Measurements from ENCODE around the gene GSTM5. TPM values are rescaled to one million over a fixed set of nuclear protein-coding genes. Genes with fewer than 3 reads are reported as not detected.
"Not testable (repeated sequence)": the region's sequence is repeated elsewhere in the genome, so short reads cannot be mapped to it uniquely, and the experiment has no call there.

Gene GSTM5
- 0.17 and 0.52 TPM in 2 replicates for total RNA-seq (ENCODE audit: low replicate concordance)
- long read RNA-seq = 0 reads

DNA sequence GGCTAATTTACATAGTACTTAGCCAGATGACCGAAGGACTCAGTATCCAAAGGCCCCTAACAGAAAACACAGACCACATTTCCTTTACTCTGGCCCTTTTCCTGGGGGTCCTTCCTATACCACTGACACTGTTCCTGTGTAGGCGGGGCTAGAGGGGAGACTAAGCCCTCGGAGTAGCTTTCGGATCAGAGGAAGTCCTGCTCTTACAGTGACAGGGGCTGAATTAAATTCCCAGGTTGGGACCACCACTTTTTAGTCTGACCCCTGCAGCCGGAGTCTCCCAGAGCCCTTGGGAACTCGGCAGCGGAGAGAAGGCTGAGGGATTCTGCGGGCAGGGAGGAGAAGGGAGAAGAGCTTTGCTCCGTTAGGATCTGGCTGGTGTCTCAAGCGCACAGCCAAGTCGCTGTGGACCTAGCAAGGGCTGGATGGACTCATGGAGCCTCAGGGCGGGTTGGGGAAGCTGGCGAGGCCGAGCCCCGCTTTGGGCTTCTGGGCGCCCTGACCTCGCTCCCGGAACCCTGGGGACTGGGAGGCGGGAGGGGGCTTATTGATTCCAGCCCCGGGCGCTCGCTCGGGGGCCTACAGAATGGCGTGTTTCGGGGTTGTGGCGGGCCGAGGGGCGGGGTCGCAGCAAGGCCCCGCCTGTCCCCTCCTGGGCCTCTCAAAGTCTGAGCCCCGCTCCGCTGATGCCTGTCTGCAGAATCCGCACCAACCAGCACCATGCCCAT is at the start of gene GSTM5:
Gene GSTM5 (plus strand): TSS at position 659 of the 728 bp plus-strand sequence. CDS start 62 bp downstream, at position 721.
- not testable (repeated sequence) for H3K4me1 Mint-ChIP-seq (ENCODE audit: unreplicated experiment); H3K36me3 Mint-ChIP-seq; H3K27ac Mint-ChIP-seq; DNase-seq (ENCODE audit: extremely low spot score, unreplicated experiment); H3K4me3 Mint-ChIP-seq; H3K27me3 Mint-ChIP-seq
- peaks cover 19% of the 10 kb centered on the region for H3K9me3 Mint-ChIP-seq

- no peak for TF ChIP-seq CTCF (conservative IDR thresholded peaks at IDR 0.05)
- H3K4me3 Mint-ChIP-seq = no peak overlapping the region
- no peak overlapping the region for H3K27ac Mint-ChIP-seq
- H3K36me3 Mint-ChIP-seq = peaks cover 7% of the 10 kb centered on the region
- no peaks in the 10 kb centered on the region for H3K27me3 Mint-ChIP-seq
- no peaks in the 10 kb centered on the region for H3K9me3 Mint-ChIP-seq
- no peak for DNase-seq (ENCODE audit: extremely low spot score, unreplicated experiment)
- H3K4me1 Mint-ChIP-seq (ENCODE audit: unreplicated experiment) = peaks cover 15% of the 10 kb centered on the region
Observed at GRCh38 chr1:109664671-109665070, 47.4 kb upstream of the GSTM5 start.

- no peak for TF ChIP-seq CTCF (conservative IDR thresholded peaks at IDR 0.05)
- Mint-ChIP-seq H3K4me3 (peak within 1 kb of the TSS; percentile 87), H3K27ac (peak within 1 kb of the TSS; percentile 38), H3K27me3 (no peaks in the 10 kb centered on the region), H3K36me3 (peaks cover 15% of the 10 kb centered on the region), H3K9me3 (no peaks in the 10 kb centered on the region), H3K4me1 (ENCODE audit: unreplicated experiment) (peaks cover 12% of the 10 kb centered on the region)
- peak; percentile 91 for DNase-seq (ENCODE audit: extremely low spot score, unreplicated experiment)
Observed at GRCh38 chr1:109667452-109668122, 44.5 kb upstream of the GSTM5 start, which contains the start of gene GSTM2. Gene GSTM2 (plus strand): TSS chr1:109668057. CDS start chr1:109668116, 59 bp downstream.

DNA sequence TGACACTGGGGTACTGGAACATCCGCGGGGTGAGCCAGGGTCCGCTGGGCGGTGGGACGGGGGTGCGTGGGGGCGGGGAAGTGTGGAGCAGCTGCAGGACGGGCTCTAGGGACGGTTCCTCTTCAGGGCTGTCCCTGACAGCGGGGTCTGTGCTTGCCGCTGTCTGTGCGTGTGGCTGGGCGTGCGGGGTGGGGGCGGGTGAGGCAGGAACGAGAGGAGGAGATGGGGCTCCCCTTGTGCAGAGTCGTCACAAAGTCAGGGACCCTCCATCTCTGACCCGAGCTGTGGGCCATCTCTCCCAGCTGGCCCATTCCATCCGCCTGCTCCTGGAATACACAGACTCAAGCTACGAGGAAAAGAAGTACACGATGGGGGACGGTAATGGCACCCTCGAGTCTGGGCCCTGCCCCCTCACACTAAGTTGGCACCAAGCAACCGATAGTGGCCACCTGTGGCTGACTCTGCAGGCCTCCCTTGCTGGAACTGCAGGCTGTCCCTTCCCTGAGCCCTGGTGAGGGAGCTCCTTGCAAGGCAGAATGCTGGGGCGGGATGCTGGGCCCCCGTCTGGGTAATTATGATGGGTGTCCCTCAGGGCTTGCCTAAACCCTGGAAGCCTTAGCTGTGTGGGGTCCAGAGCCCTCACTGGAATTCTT is 43.8 kb upstream of the GSTM5 start:
- Mint-ChIP-seq H3K4me1 (ENCODE audit: unreplicated experiment) (peaks cover 12% of the 10 kb centered on the region), H3K9me3 (no peaks in the 10 kb centered on the region), H3K27ac (peak overlapping the region; percentile 38), H3K4me3 (peak overlapping the region; percentile 87), H3K36me3 (peaks cover 15% of the 10 kb centered on the region), H3K27me3 (no peaks in the 10 kb centered on the region)
- no peak for TF ChIP-seq CTCF (conservative IDR thresholded peaks at IDR 0.05)
- DNase-seq (ENCODE audit: extremely low spot score, unreplicated experiment) = no peak

GRCh38 chr1:109669246-109669948 is 42.7 kb upstream of the GSTM5 start:
- peaks cover 12% of the 10 kb centered on the region for H3K4me1 Mint-ChIP-seq (ENCODE audit: unreplicated experiment)
- no peaks in the 10 kb centered on the region for H3K27me3 Mint-ChIP-seq
- H3K4me3 Mint-ChIP-seq = peak overlapping the region; percentile 78
- TF ChIP-seq CTCF (conservative IDR thresholded peaks at IDR 0.05) = no peak
- H3K36me3 Mint-ChIP-seq = peaks cover 15% of the 10 kb centered on the region
- no peak overlapping the region for H3K27ac Mint-ChIP-seq
- DNase-seq (ENCODE audit: extremely low spot score, unreplicated experiment) = no peak
- H3K9me3 Mint-ChIP-seq = no peaks in the 10 kb centered on the region

DNA sequence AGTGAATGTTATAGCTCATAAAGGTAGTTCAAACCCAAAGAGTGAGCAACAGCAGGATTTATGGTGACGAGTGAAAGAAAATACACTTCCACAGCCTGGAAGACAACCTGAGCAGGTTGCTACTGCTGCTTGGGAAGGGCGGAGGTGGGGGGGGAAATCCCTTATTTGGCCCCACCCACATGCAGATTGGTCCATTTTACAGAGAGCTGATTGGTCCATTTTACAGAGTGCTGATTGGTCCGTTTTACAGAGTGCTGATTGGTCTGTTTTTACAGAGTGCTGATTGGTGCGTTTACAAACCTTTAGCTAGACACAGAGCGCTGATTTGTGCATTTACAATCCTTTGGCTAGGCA is 42.1 kb upstream of the GSTM5 start:
- H3K4me3 Mint-ChIP-seq = peak overlapping the region; percentile 78
- H3K9me3 Mint-ChIP-seq; DNase-seq (ENCODE audit: extremely low spot score, unreplicated experiment); H3K27ac Mint-ChIP-seq; H3K27me3 Mint-ChIP-seq: not testable (repeated sequence)
- H3K4me1 Mint-ChIP-seq (ENCODE audit: unreplicated experiment) = peaks cover 12% of the 10 kb centered on the region
- peaks cover 15% of the 10 kb centered on the region for H3K36me3 Mint-ChIP-seq

All from type B pancreatic cell (in vitro differentiated cells).